HCEC 1CT (cell line): ENCODE results near the gene SATL1.
"Not testable (repeated sequence)": the region's sequence is repeated elsewhere in the genome, so short reads cannot be mapped to it uniquely, and the experiment has no call there.

Experiments
- DNase-seq: peaks from one replicate; pipeline ENCODE4 v3.0.0-alpha.2; 2017

SATL1 gene

GRCh38 chrX:85109235-85109634 lies 134.3 kb downstream of the SATL1 start:
- peak; percentile 3 for DNase-seq

GRCh38 chrX:85108165-85108564 lies 135.4 kb downstream of the SATL1 start:
- DNase-seq, result no peak

- no peak for DNase-seq
Measured at GRCh38 chrX:85107407-85107806, 136.2 kb downstream of the SATL1 start.

- no peak for DNase-seq
Measured at GRCh38 chrX:85089321-85089840, 154.2 kb downstream of the SATL1 start.

GRCh38 chrX:85084770-85085393 lies 158.7 kb downstream of the SATL1 start:
- DNase-seq, result peak; percentile 34

GRCh38 chrX:85077247-85077646 lies 166.3 kb downstream of the SATL1 start:
- not testable (repeated sequence) for DNase-seq

GRCh38 chrX:85065512-85066198 lies 177.9 kb downstream of the SATL1 start:
- no peak for DNase-seq

GRCh38 chrX:85052636-85053343 lies 190.8 kb downstream of the SATL1 start:
- peak; percentile 85 for DNase-seq

- peak; percentile 65 for DNase-seq
Measured at GRCh38 chrX:85052205-85052604, 191.4 kb downstream of the SATL1 start.

- DNase-seq, result no peak
Measured at GRCh38 chrX:85051627-85052026, 192.0 kb downstream of the SATL1 start.
